ENCODE measurements around the gene ZNF621.
"Not testable (repeated sequence)": the region's sequence is repeated elsewhere in the genome, so short reads cannot be mapped to it uniquely, and the experiment has no call there.

The ZNF621 gene

DNA sequence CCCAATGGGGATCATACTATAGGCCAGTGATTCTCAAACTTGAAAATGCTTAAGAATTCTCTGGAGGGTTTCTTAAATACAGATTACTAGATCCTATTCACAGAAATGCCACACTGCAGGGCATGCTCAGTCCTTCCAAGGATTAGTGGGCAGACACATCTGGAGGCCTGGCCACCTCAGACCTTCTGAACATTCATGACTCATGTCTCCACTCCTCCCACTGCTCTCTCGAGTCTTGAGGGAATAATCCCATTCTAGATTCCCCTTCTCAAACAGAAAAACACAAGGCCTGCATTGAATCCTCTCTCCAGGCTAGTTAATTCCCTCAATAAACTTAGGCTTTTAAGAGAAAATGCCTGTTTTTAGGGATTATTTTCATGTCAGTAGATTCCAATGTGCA is 22.1 kb downstream of the ZNF621 start:
- no peak for DNase-seq

DNA sequence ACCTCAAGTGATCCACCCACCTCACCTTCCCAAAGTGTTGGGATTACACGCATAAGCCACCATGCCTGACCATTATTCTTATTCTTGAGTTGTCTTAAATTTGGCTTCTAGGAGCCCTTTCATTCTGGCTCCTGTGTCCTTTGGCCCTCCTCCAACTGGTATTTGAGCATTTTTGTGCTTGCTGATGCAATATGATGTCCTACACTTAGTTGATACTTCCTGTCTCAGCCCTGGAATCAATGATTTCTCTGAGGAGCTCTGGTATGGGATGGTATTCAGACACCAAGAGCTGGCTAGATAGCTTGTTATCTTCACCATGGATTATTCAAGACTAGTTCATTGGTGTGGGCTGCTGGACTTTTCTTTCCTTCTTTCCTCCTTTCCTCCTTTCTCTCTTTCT is 25.4 kb downstream of the ZNF621 start:
- DNase-seq, result no peak

DNA sequence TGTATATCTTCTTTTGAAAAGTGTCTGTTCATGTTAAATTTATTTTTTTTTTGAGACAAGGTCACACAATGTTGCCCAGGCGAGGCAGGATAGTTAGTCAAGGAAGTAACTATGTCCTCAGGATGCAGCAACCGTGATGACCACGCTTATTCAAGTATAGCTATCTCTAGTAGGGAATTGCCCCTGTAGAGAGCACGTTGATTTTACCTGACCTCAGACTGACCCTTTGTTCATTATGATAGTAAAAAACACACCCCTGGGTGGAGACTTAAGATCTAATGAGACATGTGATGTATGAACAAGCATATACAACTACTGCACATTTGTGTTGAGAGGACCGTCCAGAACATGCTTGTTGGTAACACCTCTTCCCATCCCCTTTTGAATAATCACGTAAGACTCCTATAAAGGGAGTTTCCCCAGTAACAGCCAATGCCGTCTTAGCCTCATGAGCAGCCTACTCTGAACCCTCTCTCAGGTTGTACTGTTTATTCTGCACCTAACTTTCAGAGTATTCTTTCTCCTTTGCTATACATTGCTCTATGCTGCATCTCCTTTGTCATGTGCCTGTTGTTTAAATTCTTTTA is 32.9 kb downstream of the ZNF621 start:
- no peak for DNase-seq

DNA sequence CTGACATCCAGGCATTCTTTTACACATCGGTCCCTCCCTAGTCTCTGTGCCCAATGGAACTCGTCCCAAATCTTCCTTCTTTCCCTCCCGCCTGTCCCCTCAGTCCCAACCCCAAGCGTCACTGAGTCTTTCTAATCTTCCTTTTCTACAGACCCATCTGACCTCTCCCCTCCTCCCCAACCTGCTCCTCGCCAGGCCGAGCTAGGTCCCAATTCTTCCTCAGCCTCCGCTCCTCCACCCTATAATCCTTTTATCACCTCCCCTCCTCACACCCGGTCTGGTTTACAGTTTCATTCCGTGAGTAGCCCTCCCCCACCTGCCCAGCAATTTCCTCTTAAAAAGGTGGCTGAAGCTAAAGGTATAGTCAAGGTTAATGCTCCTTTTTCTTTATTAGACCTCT is 37.7 kb downstream of the ZNF621 start:
- DNase-seq, result not testable (repeated sequence)

DNA sequence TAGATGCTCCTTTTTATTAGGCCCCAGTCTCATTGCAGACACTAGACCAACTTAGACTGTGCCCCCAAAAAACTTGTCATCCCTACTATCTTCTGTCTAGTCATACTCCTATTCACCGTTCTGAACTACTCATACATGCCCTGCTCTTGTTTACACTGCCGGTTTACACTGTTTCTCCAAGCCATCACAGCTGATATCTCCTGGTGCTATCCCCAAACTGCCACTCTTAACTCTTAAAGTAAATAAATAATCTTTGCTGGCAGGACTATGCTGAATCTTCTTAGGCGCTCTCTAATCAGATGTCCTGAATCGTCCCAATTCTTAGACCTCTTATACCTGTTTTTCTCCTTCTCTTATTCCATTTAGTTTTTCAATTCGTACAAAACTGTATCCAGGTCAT is 40.9 kb downstream of the ZNF621 start:
- not testable (repeated sequence) for DNase-seq

DNA sequence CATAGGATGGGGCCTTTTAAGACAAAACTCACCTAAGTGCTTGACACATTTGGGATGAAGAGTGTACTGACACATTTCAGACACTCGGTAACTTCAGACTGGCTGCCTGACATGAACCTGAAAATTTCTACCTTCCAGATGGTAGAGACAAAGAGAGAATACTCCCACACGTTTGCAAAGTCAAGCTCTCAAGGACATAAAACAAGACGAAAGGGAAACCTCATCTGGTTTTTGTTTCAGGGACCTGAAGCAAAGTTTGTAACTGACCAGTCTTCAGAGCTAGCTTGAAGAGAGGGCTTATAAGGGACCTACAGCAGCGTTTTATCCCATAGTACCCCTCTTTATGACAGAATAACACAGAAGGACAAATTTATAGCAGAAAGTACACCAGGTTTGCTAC is 41.9 kb downstream of the ZNF621 start:
- no peak for DNase-seq

DNA sequence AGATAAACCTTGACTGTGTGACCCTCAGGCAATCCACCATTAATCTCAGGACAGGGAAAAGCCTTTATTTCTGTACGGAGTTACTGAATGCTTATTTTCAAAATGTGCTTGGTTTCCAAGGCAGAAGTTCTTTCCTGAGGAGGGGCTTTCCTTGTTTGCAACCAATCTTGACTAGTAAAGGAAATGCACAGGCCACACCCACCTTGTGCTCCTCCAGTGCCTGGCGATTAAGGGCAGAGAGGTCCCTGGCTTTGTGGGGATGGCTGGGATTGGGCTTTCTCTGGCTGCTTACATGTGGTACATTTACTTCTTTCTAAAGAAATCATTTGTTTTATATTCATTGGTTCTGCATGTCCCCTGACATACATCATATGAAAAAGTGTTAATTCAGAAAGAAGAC is 47.8 kb downstream of the ZNF621 start:
- DNase-seq, result no peak

DNA sequence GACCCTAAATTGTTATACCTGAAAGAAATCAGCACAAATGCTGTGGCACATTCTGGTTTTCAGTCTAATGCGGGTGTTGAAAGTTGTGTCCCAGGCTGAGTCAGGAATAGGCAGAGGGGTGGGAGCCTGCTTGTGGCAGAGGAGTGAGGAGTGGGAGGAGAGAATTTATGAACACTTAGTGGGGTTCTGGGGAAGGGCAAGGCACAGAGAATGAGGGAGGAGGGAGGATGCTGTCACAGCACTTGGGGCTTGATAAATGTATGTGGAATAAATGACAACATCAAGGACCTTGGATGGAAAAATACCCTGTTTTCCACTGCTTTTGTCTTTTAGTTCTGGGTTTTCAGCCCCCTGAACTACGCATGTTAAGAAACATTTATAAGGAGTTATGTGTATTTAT is 49.3 kb downstream of the ZNF621 start:
- no peak for DNase-seq

DNA sequence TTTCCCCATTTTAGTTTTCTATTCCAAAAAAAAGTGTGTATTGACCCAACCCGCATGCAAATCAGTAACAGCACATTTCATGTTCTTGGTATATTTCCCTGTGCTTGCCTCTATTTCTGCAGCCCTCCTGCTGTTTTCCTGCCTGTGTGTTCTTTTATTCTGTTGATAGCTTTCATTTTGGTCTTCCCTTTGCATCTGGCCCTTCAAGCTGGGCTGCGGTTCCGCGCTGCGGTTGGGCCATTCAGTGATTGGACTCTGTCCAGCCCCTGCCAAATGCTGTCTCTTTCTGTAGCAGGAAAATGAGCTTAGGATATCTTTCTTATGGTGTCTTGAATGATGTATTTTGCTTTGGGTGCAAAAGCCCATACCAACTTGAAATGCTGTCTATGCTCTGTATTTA is 49.9 kb downstream of the ZNF621 start:
- DNase-seq, result no peak

DNA sequence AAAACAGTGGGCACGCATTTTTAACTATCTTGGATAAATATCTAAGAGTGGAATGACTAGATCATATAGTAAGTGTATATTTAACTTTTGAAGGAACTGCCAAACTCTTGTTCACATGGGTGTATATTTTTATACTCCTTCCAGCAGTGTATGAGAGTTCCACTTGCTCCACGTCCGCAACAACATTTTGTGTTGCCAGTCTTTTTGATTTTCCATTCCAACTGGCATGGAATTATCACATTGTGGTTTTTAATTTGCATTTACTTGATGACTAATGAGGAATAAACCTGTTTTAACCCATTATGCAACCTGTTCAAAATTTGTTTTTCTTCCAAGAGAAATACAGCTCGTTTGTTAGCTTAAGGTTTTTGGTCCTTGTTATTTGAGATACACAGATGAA is 51.6 kb downstream of the ZNF621 start:
- DNase-seq, result no peak

DNA sequence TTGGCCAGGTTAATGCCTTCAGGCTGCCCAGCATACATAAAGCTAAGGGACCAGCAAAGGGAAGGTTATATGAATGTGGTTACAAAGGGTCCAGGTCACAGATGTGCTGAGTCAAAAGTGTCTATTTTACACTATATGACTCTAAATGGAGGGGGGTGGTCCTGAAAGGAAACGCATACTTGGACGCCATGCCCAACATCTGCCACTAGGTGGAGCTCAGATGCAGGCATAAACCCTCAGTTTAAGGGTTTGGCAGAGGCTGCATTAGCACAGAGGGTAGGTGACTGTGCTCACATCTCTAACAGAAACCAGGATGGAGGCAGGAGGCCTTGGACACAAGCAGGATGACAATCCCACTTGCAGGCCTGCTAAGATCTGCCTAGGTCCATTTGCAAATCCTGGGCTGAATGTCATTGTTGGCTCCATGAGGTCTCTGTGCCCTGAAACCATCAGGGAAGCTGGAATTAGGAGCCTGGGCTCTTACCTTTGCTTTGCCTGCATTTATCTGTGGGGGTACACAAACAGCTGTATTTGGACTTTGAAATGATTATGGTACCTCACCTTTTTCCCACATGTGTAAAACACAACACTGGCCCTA is 55.8 kb downstream of the ZNF621 start:
- no peak for DNase-seq

DNA sequence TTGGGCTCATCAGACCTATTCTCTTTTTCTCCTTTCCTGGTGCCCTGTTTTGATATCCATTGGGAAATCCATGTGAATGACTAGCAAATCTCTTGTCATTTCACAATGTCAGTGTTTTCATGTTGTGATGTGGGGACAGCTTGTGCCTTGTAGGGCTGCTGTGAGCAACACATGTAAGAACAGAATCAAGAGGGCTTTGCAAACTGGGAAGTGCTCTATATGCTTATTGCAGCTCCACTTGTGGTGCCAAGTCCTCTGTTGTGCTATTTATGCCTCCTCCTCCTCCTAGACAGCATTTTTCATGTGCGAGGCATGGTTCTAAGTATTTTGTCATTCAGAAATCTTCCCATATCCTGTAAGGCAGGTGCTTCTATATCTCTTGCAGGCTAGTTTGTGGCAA is 56.4 kb downstream of the ZNF621 start:
- DNase-seq, result no peak

DNA sequence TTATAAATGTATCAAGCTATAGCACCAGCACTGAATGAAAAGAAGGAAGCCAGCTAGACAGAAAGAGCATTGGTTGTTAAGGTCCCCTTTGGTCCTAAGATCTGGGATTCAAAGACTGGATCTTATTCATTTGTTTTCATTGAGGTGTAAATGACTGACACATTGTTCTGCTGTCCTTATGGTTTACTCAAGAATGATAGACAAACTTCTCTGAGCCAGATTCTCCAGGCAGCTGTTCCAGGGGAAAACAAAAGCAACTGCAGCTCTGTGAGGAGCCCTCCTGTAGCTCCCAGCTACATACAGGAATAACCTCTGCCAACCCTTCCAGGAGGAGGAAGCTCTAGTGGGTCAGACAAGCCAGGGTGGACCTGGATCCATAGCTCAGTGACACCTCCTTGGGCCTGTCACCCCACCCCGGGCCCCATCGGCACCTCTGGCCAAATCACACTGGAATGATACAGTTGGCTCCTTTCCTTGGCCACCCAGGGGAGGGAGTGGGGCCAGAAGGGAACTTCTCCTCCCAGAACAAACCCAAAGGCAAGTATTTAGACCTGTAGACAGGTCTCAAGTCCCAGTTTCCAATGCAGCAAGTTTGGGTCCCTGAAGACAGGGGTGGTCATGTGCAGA is 57.8 kb downstream of the ZNF621 start:
- DNase-seq, result no peak

DNA sequence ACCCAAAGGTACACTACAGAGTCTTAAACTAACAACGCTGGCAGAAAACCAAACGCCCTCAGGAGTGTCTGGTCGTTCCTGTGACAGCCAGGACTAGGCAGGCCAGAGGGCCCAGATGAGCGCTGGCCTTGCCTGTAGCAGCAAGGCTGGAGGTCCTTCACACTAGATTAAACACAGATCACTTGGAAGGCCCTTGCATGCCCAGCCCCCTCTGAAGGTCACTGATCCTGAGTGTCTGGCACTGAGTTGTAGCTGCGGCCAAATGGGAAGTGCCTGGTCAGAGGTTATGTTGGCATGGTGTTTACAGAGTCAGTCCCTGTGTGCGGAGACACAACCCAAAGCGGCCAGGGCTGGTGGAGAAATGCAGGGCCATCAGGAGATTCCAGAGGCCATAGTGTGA is 58.9 kb downstream of the ZNF621 start:
- DNase-seq, result no peak

DNA sequence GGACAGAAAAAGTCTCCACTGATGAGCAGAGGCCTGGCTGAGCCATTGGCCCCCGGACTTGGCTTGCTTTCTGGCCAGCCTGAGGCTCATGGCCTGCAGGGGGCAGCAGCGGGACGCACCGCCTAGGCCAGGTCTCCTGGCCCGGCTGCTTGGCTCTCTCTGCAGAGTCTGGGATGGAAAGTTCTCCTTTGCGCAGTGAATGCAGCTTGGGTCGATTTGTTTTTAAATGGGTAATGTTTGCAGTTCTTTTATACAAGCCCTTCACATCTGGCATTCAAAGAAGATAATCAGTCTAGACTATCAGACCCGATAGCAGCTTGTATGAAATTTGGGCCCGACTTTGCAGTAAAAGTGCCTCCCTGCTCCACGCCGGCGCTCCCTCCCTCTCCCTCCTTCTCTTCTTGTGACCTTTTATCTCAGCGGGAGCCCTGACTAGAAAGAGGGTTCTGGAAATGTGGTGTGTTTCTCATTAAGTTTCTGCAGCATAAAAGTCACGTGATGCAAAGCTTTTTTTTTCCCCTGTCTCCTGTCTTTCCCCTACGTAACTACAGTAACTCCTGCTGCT is 59.9 kb downstream of the ZNF621 start:
- DNase-seq, result peak; percentile 30

DNA sequence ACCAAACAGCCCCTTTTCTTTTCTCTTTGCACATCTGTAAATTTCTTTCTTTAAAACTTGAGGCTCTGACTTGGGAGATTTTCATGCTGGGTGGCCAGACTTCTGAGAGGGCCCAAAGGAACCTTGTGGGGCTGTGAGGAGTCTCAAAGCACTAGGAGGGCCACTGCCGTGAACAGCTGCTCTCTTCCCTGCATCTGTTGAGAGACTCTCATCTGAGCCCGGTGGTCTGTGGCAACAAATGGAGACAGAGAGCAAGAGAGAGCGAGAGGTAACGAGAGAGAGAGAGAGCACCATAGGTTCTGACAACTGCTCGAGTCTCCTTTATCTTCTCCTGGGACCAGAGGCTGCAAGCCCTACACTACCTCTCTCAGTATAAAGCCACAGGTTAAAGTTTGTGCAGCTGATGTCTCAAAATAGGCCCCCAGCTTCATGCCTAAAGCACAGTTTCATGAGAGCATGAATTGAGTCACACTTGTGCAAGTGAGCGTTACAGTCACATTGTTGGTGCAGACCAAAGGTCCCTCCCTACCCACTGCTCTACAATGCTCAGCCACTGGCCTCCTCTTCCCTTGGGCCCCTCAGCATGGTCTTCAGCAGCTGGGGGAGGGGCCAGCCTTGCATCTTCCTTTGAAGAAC is 60.7 kb downstream of the ZNF621 start:
- DNase-seq, result no peak

DNA sequence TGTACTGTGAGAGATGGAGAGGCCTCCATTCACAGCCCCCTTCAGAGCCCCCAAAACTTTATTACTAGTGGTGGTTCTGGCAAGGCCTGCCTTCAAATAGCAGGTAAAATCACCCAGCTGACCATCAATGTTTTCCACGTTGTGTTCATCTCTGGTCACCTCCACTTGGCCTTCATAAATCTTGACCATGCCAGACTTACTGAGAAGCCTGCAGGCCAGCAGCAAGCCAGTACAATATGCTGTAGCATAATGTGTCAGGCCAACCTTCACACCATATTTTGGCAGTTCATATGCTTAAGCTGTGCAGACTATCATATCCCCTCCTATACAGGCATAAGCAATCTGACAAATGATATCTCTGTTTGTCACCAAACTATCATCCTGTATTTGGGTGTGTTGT is 62.1 kb downstream of the ZNF621 start:
- DNase-seq, result no peak

DNA sequence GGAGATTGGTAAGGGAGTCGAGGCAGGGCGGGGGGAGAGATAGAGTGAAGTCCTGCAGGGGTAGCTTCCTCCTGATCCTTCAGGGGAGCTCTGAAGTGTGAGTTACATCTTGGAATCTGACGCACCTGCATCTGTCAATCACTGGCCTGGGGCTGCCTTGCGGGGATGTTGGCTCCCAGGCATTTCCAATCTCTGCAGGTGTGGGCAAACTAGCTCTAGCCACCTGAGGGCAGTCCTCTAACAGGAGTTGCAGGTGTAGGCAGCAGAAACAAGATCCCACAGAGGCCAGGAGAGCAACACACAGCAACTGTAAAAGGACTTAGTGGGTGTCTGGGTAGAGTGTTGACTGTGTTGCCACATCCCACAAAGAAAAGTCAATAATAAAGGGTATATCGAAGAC is 63.6 kb downstream of the ZNF621 start:
- no peak for DNase-seq
